Peyer's patch (tissue), 4 donors: ENCODE results near the gene HK2.

Experiments used
- CTCF ChIP-seq, 6 experiments: fragments of 450-650 bp in 4 of 6; fragments of 200-600 bp in 2 of 6; sonication (generic) in 1 of 6; IDR thresholded peaks; one replicate each; pipeline ENCODE4 v1.5.1; 2017 to 2019; ENCODE audit warnings: antibody characterized with exemption in 6 of 6, mild to moderate bottlenecking in 3 of 6, moderate library complexity in 1 of 6
- POLR2A ChIP-seq, 2 donors: fragments of 450-650 bp; IDR thresholded peaks; one replicate each; pipeline ENCODE4 v1.5.1; 2017; ENCODE audit warnings: antibody characterized with exemption in 2 of 2, mild to moderate bottlenecking in 2 of 2, moderate library complexity in 2 of 2

- TF ChIP-seq CTCF (IDR thresholded peaks at IDR 0.05) (no peak), POLR2A (IDR thresholded peaks at IDR 0.05) (no peak)
Measured at GRCh38 chr2:74860521-74860920, 26.6 kb downstream of the HK2 start.
